ENCODE results near the gene SLC39A9.

Gene SLC39A9

GRCh38 chr14:69464829-69465228 lies 66.3 kb downstream of the SLC39A9 start:
- CTCF ChIA-PET, result interaction anchor here (1.0 to 1.2 kb wide), 2 partner anchors 9 to 10 kb away, joined by 3 to 8 read pairs; no protein-coding TSS in a partner anchor
- DNase-seq (ENCODE audit: extremely low spot score), result no peak
- POLR2A ChIA-PET, result no interaction called here
- TF ChIP-seq FOXM1 (IDR thresholded peaks at IDR 0.05; ENCODE audit: borderline replicate concordance), result no peak
- TF ChIP-seq SUZ12 (IDR thresholded peaks at IDR 0.05), result no peak
- no peak for TF ChIP-seq FOXK2 (IDR thresholded peaks at IDR 0.05)
- no peak for TF ChIP-seq CTBP1 (IDR thresholded peaks at IDR 0.05; ENCODE audit: borderline replicate concordance)
- no peak for TF ChIP-seq PKNOX1 (IDR thresholded peaks at IDR 0.05)
- TF ChIP-seq ZNF384 (IDR thresholded peaks at IDR 0.05), result no peak
- TF ChIP-seq NFRKB (IDR thresholded peaks at IDR 0.05), result no peak

GRCh38 chr14:69468949-69469348 lies 70.5 kb downstream of the SLC39A9 start:
- no peak for TF ChIP-seq ARNT (IDR thresholded peaks at IDR 0.05)
- no peak for TF ChIP-seq SUZ12 (IDR thresholded peaks at IDR 0.05)
- TF ChIP-seq FOXK2 (IDR thresholded peaks at IDR 0.05), result no peak
- no peak for TF ChIP-seq FOXM1 (IDR thresholded peaks at IDR 0.05; ENCODE audit: borderline replicate concordance)
- no peak for TF ChIP-seq LEF1 (IDR thresholded peaks at IDR 0.05; ENCODE audit: borderline replicate concordance)
- TF ChIP-seq BHLHE40 (IDR thresholded peaks at IDR 0.05; ENCODE audit: borderline replicate concordance), result no peak
- no peak for TF ChIP-seq TARDBP (IDR thresholded peaks at IDR 0.05)
- TF ChIP-seq PKNOX1 (IDR thresholded peaks at IDR 0.05), result no peak
- no peak for TF ChIP-seq FOXA1 (IDR thresholded peaks at IDR 0.05)
- no peak for TF ChIP-seq ZNF384 (IDR thresholded peaks at IDR 0.05)
- no peak for TF ChIP-seq HDGF (IDR thresholded peaks at IDR 0.05; ENCODE audit: borderline replicate concordance)
- TF ChIP-seq ELF4 (IDR thresholded peaks at IDR 0.05), result no peak
- TF ChIP-seq SP1 (IDR thresholded peaks at IDR 0.05), result no peak
- no peak for TF ChIP-seq CTBP1 (IDR thresholded peaks at IDR 0.05; ENCODE audit: borderline replicate concordance)
- no peak for TF ChIP-seq L3MBTL2 (conservative IDR thresholded peaks at IDR 0.05)
- no peak for TF ChIP-seq NFRKB (IDR thresholded peaks at IDR 0.05)
- ChIA-PET CTCF (interaction anchor here (1.0 kb wide), 1 partner anchor 9 kb away, joined by 3 read pairs; no protein-coding TSS in a partner anchor), POLR2A (no interaction called here)
- DNase-seq (ENCODE audit: extremely low spot score), result no peak

- no peak for TF ChIP-seq FOXM1 (IDR thresholded peaks at IDR 0.05; ENCODE audit: borderline replicate concordance)
- no peak for TF ChIP-seq CTBP1 (IDR thresholded peaks at IDR 0.05; ENCODE audit: borderline replicate concordance)
- no peak for TF ChIP-seq ARNT (IDR thresholded peaks at IDR 0.05)
- no peak for TF ChIP-seq PKNOX1 (IDR thresholded peaks at IDR 0.05)
- no peak for TF ChIP-seq TARDBP (IDR thresholded peaks at IDR 0.05)
- TF ChIP-seq ZNF384 (IDR thresholded peaks at IDR 0.05), result no peak
- no peak for TF ChIP-seq SUZ12 (IDR thresholded peaks at IDR 0.05)
- TF ChIP-seq FOXA1 (IDR thresholded peaks at IDR 0.05), result no peak
- TF ChIP-seq SP1 (IDR thresholded peaks at IDR 0.05), result no peak
- TF ChIP-seq ELF4 (IDR thresholded peaks at IDR 0.05), result no peak
- ChIA-PET POLR2A (no interaction called here), CTCF (no interaction called here)
- no peak for DNase-seq (ENCODE audit: extremely low spot score)
These were observed 72.9 kb downstream of the SLC39A9 start for GRCh38 chr14:69471436-69471835.

GRCh38 chr14:69471916-69472315 lies 73.4 kb downstream of the SLC39A9 start:
- no peak for DNase-seq (ENCODE audit: extremely low spot score)
- TF ChIP-seq SP1 (IDR thresholded peaks at IDR 0.05) (no peak), CTBP1 (IDR thresholded peaks at IDR 0.05; ENCODE audit: borderline replicate concordance) (no peak), PKNOX1 (IDR thresholded peaks at IDR 0.05) (no peak), ARNT (IDR thresholded peaks at IDR 0.05) (no peak), HDGF (IDR thresholded peaks at IDR 0.05; ENCODE audit: borderline replicate concordance) (no peak), ZNF384 (IDR thresholded peaks at IDR 0.05) (no peak), NFRKB (IDR thresholded peaks at IDR 0.05) (no peak)
- ChIA-PET CTCF (no interaction called here), POLR2A (no interaction called here)

GRCh38 chr14:69473260-69473659 lies 74.8 kb downstream of the SLC39A9 start:
- no peak for DNase-seq (ENCODE audit: extremely low spot score)
- ChIA-PET CTCF (no interaction called here), POLR2A (no interaction called here)
- TF ChIP-seq PKNOX1 (IDR thresholded peaks at IDR 0.05) (no peak), BHLHE40 (IDR thresholded peaks at IDR 0.05; ENCODE audit: borderline replicate concordance) (no peak), ZNF384 (IDR thresholded peaks at IDR 0.05) (no peak), SUZ12 (IDR thresholded peaks at IDR 0.05) (no peak), FOXM1 (IDR thresholded peaks at IDR 0.05; ENCODE audit: borderline replicate concordance) (no peak), ELF4 (IDR thresholded peaks at IDR 0.05) (no peak), FOXA1 (IDR thresholded peaks at IDR 0.05) (no peak), NFRKB (IDR thresholded peaks at IDR 0.05) (no peak), ARNT (IDR thresholded peaks at IDR 0.05) (no peak), FOXK2 (IDR thresholded peaks at IDR 0.05) (no peak), L3MBTL2 (conservative IDR thresholded peaks at IDR 0.05) (no peak), HDGF (IDR thresholded peaks at IDR 0.05; ENCODE audit: borderline replicate concordance) (no peak), TARDBP (IDR thresholded peaks at IDR 0.05) (no peak), SP1 (IDR thresholded peaks at IDR 0.05) (no peak), LEF1 (IDR thresholded peaks at IDR 0.05; ENCODE audit: borderline replicate concordance) (no peak), CTBP1 (IDR thresholded peaks at IDR 0.05; ENCODE audit: borderline replicate concordance) (no peak)
